HL-60/S4 (cell line): ENCODE results near the gene TBC1D3G.
"Not testable (repeated sequence)": the region's sequence is repeated elsewhere in the genome, so short reads cannot be mapped to it uniquely, and the experiment has no call there.

ENCODE experiments used
- in situ Hi-C: fragments of 300-500 bp; cut with MboI; formaldehyde crosslinking; loops from 2 replicates; pipeline ENCODE4 v1.14.3; 2022; ENCODE audit warnings: low sequenced_read_pairs

The TBC1D3G gene

GRCh38 chr17:36323584-36323983 lies at the start of gene TBC1D3G:
Gene TBC1D3G (plus strand): TSS chr17:36323884. CDS start chr17:36325412, 1,528 bp downstream.
- in situ Hi-C loops: not testable (repeated sequence)

GRCh38 chr17:36283256-36283655 lies 40.4 kb upstream of the TBC1D3G start:
- in situ Hi-C loops: not testable (repeated sequence)

GRCh38 chr17:36284219-36284618 lies 39.5 kb upstream of the TBC1D3G start:
- in situ Hi-C loops: not testable (repeated sequence)

- in situ Hi-C loops: not testable (repeated sequence)
These were observed 33.6 kb upstream of the TBC1D3G start for GRCh38 chr17:36289965-36290612.

GRCh38 chr17:36295161-36295560 lies 28.5 kb upstream of the TBC1D3G start:
- in situ Hi-C loops: not testable (repeated sequence)

- in situ Hi-C loops: not testable (repeated sequence)
These were observed 7.9 kb upstream of the TBC1D3G start for GRCh38 chr17:36315736-36316135.

GRCh38 chr17:36362496-36362895 lies 38.8 kb downstream of the TBC1D3G start:
- in situ Hi-C loops: not testable (repeated sequence)

GRCh38 chr17:36375938-36376337 lies 52.3 kb downstream of the TBC1D3G start:
- in situ Hi-C loops: not testable (repeated sequence)
